Stimulated activated CD8-positive, alpha-beta memory T cell treated with anti-CD3 and anti-CD28 coated beads, Interleukin-2, amount 100 ng/mL, for 1 hour (primary cell): ENCODE measurements around the gene PLEKHM3.

Experiments used
- DNase-seq, 2 donors: peaks; one replicate each; pipeline ENCODE4 v3.0.0-alpha.2; 2020; ENCODE audit warnings: low read depth in 2 of 2

PLEKHM3 gene

GRCh38 chr2:207990784-207991183, 34.5 kb downstream of the PLEKHM3 start:
- DNase-seq, result no peak

GRCh38 chr2:207988975-207989374, 36.4 kb downstream of the PLEKHM3 start:
- no peak for DNase-seq

- no peak for DNase-seq
Measured at GRCh38 chr2:207987025-207987716, 38.2 kb downstream of the PLEKHM3 start.

- DNase-seq, result no peak
Measured at GRCh38 chr2:207984765-207985480, 40.4 kb downstream of the PLEKHM3 start.

- DNase-seq, result no peak
Measured at GRCh38 chr2:207983641-207984042, 41.7 kb downstream of the PLEKHM3 start.

GRCh38 chr2:207978177-207978948, 47.0 kb downstream of the PLEKHM3 start:
- DNase-seq, result no peak

GRCh38 chr2:207975921-207976320, 49.4 kb downstream of the PLEKHM3 start:
- DNase-seq, result no peak

GRCh38 chr2:207974216-207974605, 51.1 kb downstream of the PLEKHM3 start:
- DNase-seq, result no peak

- DNase-seq, result no peak
Measured at GRCh38 chr2:207970826-207971180, 54.5 kb downstream of the PLEKHM3 start.

GRCh38 chr2:207970147-207970825, 55.0 kb downstream of the PLEKHM3 start:
- DNase-seq, result no peak

GRCh38 chr2:207969249-207969648, 56.1 kb downstream of the PLEKHM3 start:
- DNase-seq, result no peak

- DNase-seq, result no peak
Measured at GRCh38 chr2:207967121-207967520, 58.2 kb downstream of the PLEKHM3 start.

- DNase-seq, result no peak
Measured at GRCh38 chr2:207960911-207961310, 64.4 kb downstream of the PLEKHM3 start.

GRCh38 chr2:207960090-207960489, 65.2 kb downstream of the PLEKHM3 start:
- no peak for DNase-seq

- DNase-seq, result no peak
Measured at GRCh38 chr2:207956771-207957170, 68.6 kb downstream of the PLEKHM3 start.

GRCh38 chr2:207955456-207955855, 69.9 kb downstream of the PLEKHM3 start:
- DNase-seq, result no peak

- no peak for DNase-seq
Measured at GRCh38 chr2:207953354-207953753, 72.0 kb downstream of the PLEKHM3 start.

- DNase-seq, result no peak
Measured at GRCh38 chr2:207952564-207953345, 72.6 kb downstream of the PLEKHM3 start.

GRCh38 chr2:207951734-207952470, 73.4 kb downstream of the PLEKHM3 start:
- DNase-seq, result no peak

GRCh38 chr2:207950761-207951114, 74.6 kb downstream of the PLEKHM3 start:
- DNase-seq, result no peak
